ENCODE data around the gene PCDHGB7. TPM values are rescaled to one million over a fixed set of nuclear protein-coding genes. Genes with fewer than 3 reads are reported as not detected.

Gene PCDHGB7
- total RNA-seq, 2 experiments from 2014 or later, result not detected

- H3K36me3 Mint-ChIP-seq, result peaks cover 22% of the 10 kb centered on the region
- H3K27me3 Mint-ChIP-seq, result peaks cover 64% of the 10 kb centered on the region
Observed at GRCh38 chr5:141434006-141434405, 16.5 kb downstream of the PCDHGB7 start.

GRCh38 chr5:141437221-141437620 is 19.7 kb downstream of the PCDHGB7 start:
- no peak overlapping the region for H3K4me3 Mint-ChIP-seq
- H3K9me3 Mint-ChIP-seq, result peaks cover 18% of the 10 kb centered on the region
- H3K4me1 Mint-ChIP-seq, result no peaks in the 10 kb centered on the region

More at GRCh38 chr5:141434006-141434405, 16.5 kb downstream of the PCDHGB7 start:
- H3K4me1 Mint-ChIP-seq, result peaks cover 6% of the 10 kb centered on the region
- peaks cover 25% of the 10 kb centered on the region for H3K9me3 Mint-ChIP-seq
- no peak overlapping the region for H3K27ac Mint-ChIP-seq
- H3K4me3 Mint-ChIP-seq, result no peak overlapping the region
- DNase-seq, result no peak

GRCh38 chr5:141439411-141440141 is 22.1 kb downstream of the PCDHGB7 start:
- no peak for DNase-seq
- no peaks in the 10 kb centered on the region for H3K36me3 Mint-ChIP-seq
- peaks cover 27% of the 10 kb centered on the region for H3K27me3 Mint-ChIP-seq
- H3K4me1 Mint-ChIP-seq, result no peaks in the 10 kb centered on the region
- H3K9me3 Mint-ChIP-seq, result peaks cover 10% of the 10 kb centered on the region
- no peak overlapping the region for H3K27ac Mint-ChIP-seq
- H3K4me3 Mint-ChIP-seq, result no peak overlapping the region

More at GRCh38 chr5:141437221-141437620, 19.7 kb downstream of the PCDHGB7 start:
- Mint-ChIP-seq H3K27ac (no peak overlapping the region), H3K27me3 (peaks cover 44% of the 10 kb centered on the region), H3K36me3 (peaks cover 6% of the 10 kb centered on the region)
- no peak for DNase-seq

GRCh38 chr5:141440341-141440740 is 22.9 kb downstream of the PCDHGB7 start:
- Mint-ChIP-seq H3K27me3 (peaks cover 23% of the 10 kb centered on the region), H3K4me3 (no peak overlapping the region), H3K27ac (no peak overlapping the region), H3K36me3 (no peaks in the 10 kb centered on the region), H3K9me3 (peaks cover 11% of the 10 kb centered on the region), H3K4me1 (no peaks in the 10 kb centered on the region)
- no peak for DNase-seq

- peaks cover 23% of the 10 kb centered on the region for H3K27me3 Mint-ChIP-seq
- peaks cover 10% of the 10 kb centered on the region for H3K9me3 Mint-ChIP-seq
- no peak for DNase-seq
- H3K36me3 Mint-ChIP-seq, result no peaks in the 10 kb centered on the region
- H3K4me3 Mint-ChIP-seq, result no peak overlapping the region
- H3K4me1 Mint-ChIP-seq, result no peaks in the 10 kb centered on the region
- H3K27ac Mint-ChIP-seq, result no peak overlapping the region
Observed at GRCh38 chr5:141441571-141442170, 24.2 kb downstream of the PCDHGB7 start.

GRCh38 chr5:141465351-141465750 is 47.9 kb downstream of the PCDHGB7 start:
- no peak for DNase-seq
- no peak overlapping the region for H3K4me3 Mint-ChIP-seq
- H3K9me3 Mint-ChIP-seq, result peaks cover 5% of the 10 kb centered on the region
- H3K27me3 Mint-ChIP-seq, result peaks cover 25% of the 10 kb centered on the region
- no peaks in the 10 kb centered on the region for H3K4me1 Mint-ChIP-seq
- H3K36me3 Mint-ChIP-seq, result no peaks in the 10 kb centered on the region
- no peak overlapping the region for H3K27ac Mint-ChIP-seq

Other genes starting within 250 kb of the PCDHGB7 start
- not detected for gene PCDHB7, start 245.0 kb upstream of the PCDHGB7 start, total RNA-seq
- gene PCDHB8, start 239.9 kb upstream of the PCDHGB7 start, total RNA-seq, result not detected
- gene PCDHB16, start 235.3 kb upstream of the PCDHGB7 start, total RNA-seq, result not detected
- not detected for gene PCDHB9, start 230.5 kb upstream of the PCDHGB7 start, total RNA-seq
- not detected for gene PCDHB10, start 225.3 kb upstream of the PCDHGB7 start, total RNA-seq
- not detected for gene PCDHB11, start 218.1 kb upstream of the PCDHGB7 start, total RNA-seq
- not detected for gene PCDHB12, start 209.0 kb upstream of the PCDHGB7 start, total RNA-seq
- not detected for gene PCDHB13, start 203.8 kb upstream of the PCDHGB7 start, total RNA-seq
- not detected for gene PCDHB14, start 194.3 kb upstream of the PCDHGB7 start, total RNA-seq
- gene PCDHB15, start 172.3 kb upstream of the PCDHGB7 start, total RNA-seq, result not detected
- under 1 TPM in 1 of 2 experiments, not detected in 1; 0.21 TPM for gene SLC25A2, start 113.6 kb upstream of the PCDHGB7 start, total RNA-seq
- gene TAF7, start 96.9 kb upstream of the PCDHGB7 start, total RNA-seq, result 10 to 100 TPM; 60.4 to 60.5 TPM
- gene PCDHGA1, start 87.2 kb upstream of the PCDHGB7 start, total RNA-seq, result not detected
- not detected for gene PCDHGA2, start 78.9 kb upstream of the PCDHGB7 start, total RNA-seq
- gene PCDHGA3, start 73.8 kb upstream of the PCDHGB7 start, total RNA-seq, result not detected
- not detected for gene PCDHGB1, start 67.6 kb upstream of the PCDHGB7 start, total RNA-seq
- under 1 TPM in 1 of 2 experiments, not detected in 1; 0.12 TPM for gene PCDHGA4, start 62.7 kb upstream of the PCDHGB7 start, total RNA-seq
- under 1 TPM in 1 of 2 experiments, not detected in 1; 0.10 TPM for gene PCDHGB2, start 57.7 kb upstream of the PCDHGB7 start, total RNA-seq
- gene PCDHGA5, start 53.5 kb upstream of the PCDHGB7 start, total RNA-seq, result under 1 TPM in 1 of 2 experiments, not detected in 1; 0.06 TPM
- not detected for gene PCDHGB3, start 47.4 kb upstream of the PCDHGB7 start, total RNA-seq
- under 1 TPM; 0.08 TPM for gene PCDHGA6, start 43.8 kb upstream of the PCDHGB7 start, total RNA-seq
- not detected for gene PCDHGA7, start 34.9 kb upstream of the PCDHGB7 start, total RNA-seq
- gene PCDHGB4, start 30.0 kb upstream of the PCDHGB7 start, total RNA-seq, result not detected
- not detected for gene PCDHGA8, start 25.0 kb upstream of the PCDHGB7 start, total RNA-seq
- under 1 TPM; 0.16 to 0.26 TPM for gene PCDHGB5, start 19.7 kb upstream of the PCDHGB7 start, total RNA-seq
- gene PCDHGA9, start 14.9 kb upstream of the PCDHGB7 start, total RNA-seq, result not detected
- gene PCDHGB6, start 9.7 kb upstream of the PCDHGB7 start, total RNA-seq, result not detected
- under 1 TPM in 1 of 2 experiments, not detected in 1; 0.06 TPM for gene PCDHGA10, start 4.7 kb upstream of the PCDHGB7 start, total RNA-seq
- under 1 TPM in 1 of 2 experiments, not detected in 1; 0.06 TPM for gene PCDHGA11, start 3.4 kb downstream of the PCDHGB7 start, total RNA-seq
- under 1 TPM in 1 of 2 experiments, not detected in 1; 0.08 TPM for gene PCDHGA12, start 12.8 kb downstream of the PCDHGB7 start, total RNA-seq
- under 1 TPM in 1 of 2 experiments, not detected in 1; 0.33 TPM for gene PCDHGC3, start 58.3 kb downstream of the PCDHGB7 start, total RNA-seq
- not detected for gene PCDHGC4, start 67.4 kb downstream of the PCDHGB7 start, total RNA-seq
- gene PCDHGC5, start 71.4 kb downstream of the PCDHGB7 start, total RNA-seq, result not detected
- 100 to 1,000 TPM; 214 to 220 TPM for gene DIAPH1, start 201.3 kb downstream of the PCDHGB7 start, total RNA-seq
- gene HDAC3, start 219.2 kb downstream of the PCDHGB7 start, total RNA-seq, result 10 to 100 TPM; 83.4 to 84.6 TPM
- gene RELL2, start 219.3 kb downstream of the PCDHGB7 start, total RNA-seq, result 10 to 100 TPM; 26.8 to 27.3 TPM
- gene FCHSD1, start 233.7 kb downstream of the PCDHGB7 start, total RNA-seq, result 10 to 100 TPM; 22.4 to 24.8 TPM